Medulla oblongata (tissue), 1 donor: ENCODE data around the gene DNAJC21.
A peak's percentile ranks its signal among the peaks of the same experiment; 100 is the strongest.

Experiments
- DNase-seq: peaks from one replicate; pipeline ENCODE4 v3.0.0-alpha.2; 2015; ENCODE audit errors: extremely low spot score

Gene DNAJC21

GRCh38 chr5:34929134-34929719 lies at the start of gene DNAJC21:
TSS of gene DNAJC21 (plus strand) at chr5:34929559. CDS start at chr5:34929820, 261 bp downstream.
- DNase-seq = peak; percentile 99

GRCh38 chr5:34881246-34881645 lies 48.1 kb upstream of the DNAJC21 start:
- no peak for DNase-seq

GRCh38 chr5:34886392-34887119 lies 42.8 kb upstream of the DNAJC21 start:
- no peak for DNase-seq

- DNase-seq = no peak
Observed at GRCh38 chr5:34889394-34889793, 40.0 kb upstream of the DNAJC21 start.

- no peak for DNase-seq
Observed at GRCh38 chr5:34891981-34892380, 37.4 kb upstream of the DNAJC21 start.

- no peak for DNase-seq
Observed at GRCh38 chr5:34892414-34892813, 36.9 kb upstream of the DNAJC21 start.

- DNase-seq = no peak
Observed at GRCh38 chr5:34894716-34895115, 34.6 kb upstream of the DNAJC21 start.

- DNase-seq = no peak
Observed at GRCh38 chr5:34895641-34896419, 33.5 kb upstream of the DNAJC21 start.

- no peak for DNase-seq
Observed at GRCh38 chr5:34897646-34898045, 31.7 kb upstream of the DNAJC21 start.

GRCh38 chr5:34898258-34898895 lies 31.0 kb upstream of the DNAJC21 start:
- peak; percentile 87 for DNase-seq

- no peak for DNase-seq
Observed at GRCh38 chr5:34899066-34899465, 30.3 kb upstream of the DNAJC21 start.

- no peak for DNase-seq
Observed at GRCh38 chr5:34900652-34901051, 28.7 kb upstream of the DNAJC21 start.

GRCh38 chr5:34903260-34903659 lies 26.1 kb upstream of the DNAJC21 start:
- no peak for DNase-seq

GRCh38 chr5:34905564-34905963 lies 23.8 kb upstream of the DNAJC21 start:
- no peak for DNase-seq

GRCh38 chr5:34913072-34913471 lies 16.3 kb upstream of the DNAJC21 start:
- DNase-seq = no peak

GRCh38 chr5:34914671-34915138 lies 14.7 kb upstream of the DNAJC21 start:
- no peak for DNase-seq

GRCh38 chr5:34915139-34915855 lies 14.1 kb upstream of the DNAJC21 start, which contains the start of the genes BRIX1 and RAD1:
TSS of gene BRIX1 (plus strand) at chr5:34915711. CDS start at chr5:34915739, 28 bp downstream.
TSS of gene RAD1 (minus strand) at chr5:34915504. CDS start at chr5:34914892, 612 bp downstream.
- DNase-seq = peak; percentile 98

GRCh38 chr5:34915856-34916192 lies 13.5 kb upstream of the DNAJC21 start:
- no peak for DNase-seq

- DNase-seq = no peak
Observed at GRCh38 chr5:34916518-34916917, 12.8 kb upstream of the DNAJC21 start.

- no peak for DNase-seq
Observed at GRCh38 chr5:34918025-34918424, 11.3 kb upstream of the DNAJC21 start.

- DNase-seq = no peak
Observed at GRCh38 chr5:34919077-34919476, 10.3 kb upstream of the DNAJC21 start.
